ENCODE measurements around the gene PDE6A. TPM values are rescaled to one million over a fixed set of nuclear protein-coding genes. Genes with fewer than 3 reads are reported as not detected.

Gene PDE6A
- total and polyA plus RNA-seq, 9 of the 15 experiments (the other 6 are each of a cell fraction or from before 2014, with no cell fraction given), result 0.01 to 0.04 (median 0.01) TPM; not detected in 6

DNA sequence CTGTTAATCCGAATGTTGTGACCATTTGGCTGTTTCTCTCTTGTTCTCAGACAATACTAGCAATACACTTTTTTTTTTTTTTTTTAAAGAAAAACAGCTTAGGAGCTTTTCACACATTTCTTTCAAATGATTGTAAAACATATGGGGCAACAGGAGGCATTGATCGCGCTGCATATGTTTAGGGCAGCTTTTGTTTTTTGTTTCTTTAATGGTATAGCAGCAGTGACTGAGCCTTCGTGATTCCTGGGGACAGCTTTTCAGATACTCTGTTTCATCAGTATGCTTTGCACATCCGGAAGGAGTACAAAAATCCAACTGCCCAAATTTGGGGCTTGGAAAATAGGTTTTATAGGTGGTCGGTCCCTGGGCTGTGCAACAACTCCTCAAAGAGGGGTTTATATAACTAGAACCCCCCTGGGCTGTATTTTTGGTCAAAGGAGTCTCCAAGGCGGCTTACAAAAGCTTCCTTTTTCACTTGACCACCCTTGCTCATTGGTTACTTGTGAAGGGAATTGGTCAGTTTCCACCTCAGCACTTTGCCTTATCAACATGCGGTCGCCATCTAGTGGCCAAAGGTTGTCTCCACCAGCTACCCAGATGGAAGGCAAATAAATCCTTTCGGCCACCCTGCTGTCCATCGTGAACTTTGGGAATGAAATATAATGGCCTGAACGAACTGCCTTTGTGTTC, 91.8 kb downstream of the PDE6A start (continued):
- TF ChIP-seq BCOR (IDR thresholded peaks at IDR 0.05), result no peak
- no peak for TF ChIP-seq PHF8 (IDR thresholded peaks at IDR 0.05; ENCODE audit: borderline replicate concordance, low read length)
- TF ChIP-seq, protein P1, sequence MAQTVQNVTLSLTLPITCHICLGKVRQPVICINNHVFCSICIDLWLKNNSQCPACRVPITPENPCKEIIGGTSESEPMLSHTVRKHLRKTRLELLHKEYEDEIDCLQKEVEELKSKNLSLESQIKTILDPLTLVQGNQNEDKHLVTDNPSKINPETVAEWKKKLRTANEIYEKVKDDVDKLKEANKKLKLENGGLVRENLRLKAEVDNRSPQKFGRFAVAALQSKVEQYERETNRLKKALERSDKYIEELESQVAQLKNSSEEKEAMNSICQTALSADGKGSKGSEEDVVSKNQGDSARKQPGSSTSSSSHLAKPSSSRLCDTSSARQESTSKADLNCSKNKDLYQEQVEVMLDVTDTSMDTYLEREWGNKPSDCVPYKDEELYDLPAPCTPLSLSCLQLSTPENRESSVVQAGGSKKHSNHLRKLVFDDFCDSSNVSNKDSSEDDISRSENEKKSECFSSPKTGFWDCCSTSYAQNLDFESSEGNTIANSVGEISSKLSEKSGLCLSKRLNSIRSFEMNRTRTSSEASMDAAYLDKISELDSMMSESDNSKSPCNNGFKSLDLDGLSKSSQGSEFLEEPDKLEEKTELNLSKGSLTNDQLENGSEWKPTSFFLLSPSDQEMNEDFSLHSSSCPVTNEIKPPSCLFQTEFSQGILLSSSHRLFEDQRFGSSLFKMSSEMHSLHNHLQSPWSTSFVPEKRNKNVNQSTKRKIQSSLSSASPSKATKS (CRISPR knock-in tag; IDR thresholded peaks at IDR 0.05), result no peak
- no peak for TF ChIP-seq PHB (CRISPR knock-in tag; IDR thresholded peaks at IDR 0.05)
- TF ChIP-seq, protein P2, sequence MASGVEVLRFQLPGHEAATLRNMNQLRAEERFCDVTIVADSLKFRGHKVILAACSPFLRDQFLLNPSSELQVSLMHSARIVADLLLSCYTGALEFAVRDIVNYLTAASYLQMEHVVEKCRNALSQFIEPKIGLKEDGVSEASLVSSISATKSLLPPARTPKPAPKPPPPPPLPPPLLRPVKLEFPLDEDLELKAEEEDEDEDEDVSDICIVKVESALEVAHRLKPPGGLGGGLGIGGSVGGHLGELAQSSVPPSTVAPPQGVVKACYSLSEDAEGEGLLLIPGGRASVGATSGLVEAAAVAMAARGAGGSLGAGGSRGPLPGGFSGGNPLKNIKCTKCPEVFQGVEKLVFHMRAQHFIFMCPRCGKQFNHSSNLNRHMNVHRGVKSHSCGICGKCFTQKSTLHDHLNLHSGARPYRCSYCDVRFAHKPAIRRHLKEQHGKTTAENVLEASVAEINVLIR (CRISPR knock-in tag; IDR thresholded peaks at IDR 0.05), result no peak
- TF ChIP-seq GTF2F1 (IDR thresholded peaks at IDR 0.05; ENCODE audit: low read depth, low read length), result no peak
- TF ChIP-seq SREBF1 (IDR thresholded peaks at IDR 0.05; ENCODE audit: borderline replicate concordance, low read depth, low read length), result no peak
- TF ChIP-seq SRF (CRISPR knock-in tag; IDR thresholded peaks at IDR 0.05), result 0 out of 4 replicates have a peak, but pooled peaks of 1 of the 2 experiments have one; percentile 20
- TF ChIP-seq, protein P3, sequence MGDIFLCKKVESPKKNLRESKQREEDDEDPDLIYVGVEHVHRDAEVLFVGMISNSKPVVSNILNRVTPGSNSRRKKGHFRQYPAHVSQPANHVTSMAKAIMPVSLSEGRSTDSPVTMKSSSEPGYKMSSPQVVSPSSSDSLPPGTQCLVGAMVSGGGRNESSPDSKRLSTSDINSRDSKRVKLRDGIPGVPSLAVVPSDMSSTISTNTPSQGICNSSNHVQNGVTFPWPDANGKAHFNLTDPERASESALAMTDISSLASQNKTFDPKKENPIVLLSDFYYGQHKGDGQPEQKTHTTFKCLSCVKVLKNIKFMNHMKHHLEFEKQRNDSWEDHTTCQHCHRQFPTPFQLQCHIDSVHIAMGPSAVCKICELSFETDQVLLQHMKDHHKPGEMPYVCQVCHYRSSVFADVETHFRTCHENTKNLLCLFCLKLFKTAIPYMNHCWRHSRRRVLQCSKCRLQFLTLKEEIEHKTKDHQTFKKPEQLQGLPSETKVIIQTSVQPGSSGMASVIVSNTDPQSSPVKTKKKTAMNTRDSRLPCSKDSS (IDR thresholded peaks at IDR 0.05; ENCODE audit: low read depth, partially characterized antibody), result no peak
- 0 out of 2 replicates have a peak, but pooled peaks have one; percentile 39 for TF ChIP-seq NFE2 (IDR thresholded peaks at IDR 0.05; ENCODE audit: low read depth)
- TF ChIP-seq MAFG (tag; conservative IDR thresholded peaks at IDR 0.05), result peak; percentile 27; the same call in 1 of the 2 replicates
- TF ChIP-seq ZC3H8 (IDR thresholded peaks at IDR 0.05), result no peak
- peak; percentile 51 to 55; a peak in 2 of 4 replicates for TF ChIP-seq FOXK2 (conservative IDR thresholded peaks at IDR 0.05 in 1 of 2, IDR thresholded peaks at IDR 0.05 in 1 of 2; ENCODE audit: low read depth in 2 of 2)
- no peak for TF ChIP-seq FOSL1 (tag; conservative IDR thresholded peaks at IDR 0.05)
- no peak for TF ChIP-seq SREBF2 (CRISPR knock-in tag; IDR thresholded peaks at IDR 0.05)
- no peak for TF ChIP-seq ESRRB (CRISPR knock-in tag; IDR thresholded peaks at IDR 0.05; ENCODE audit: borderline replicate concordance)
- no peak for TF ChIP-seq KHSRP (IDR thresholded peaks at IDR 0.05)
- TF ChIP-seq KAT2B (IDR thresholded peaks at IDR 0.05; ENCODE audit: low read depth, low read length), result no peak
- TF ChIP-seq, protein P4, sequence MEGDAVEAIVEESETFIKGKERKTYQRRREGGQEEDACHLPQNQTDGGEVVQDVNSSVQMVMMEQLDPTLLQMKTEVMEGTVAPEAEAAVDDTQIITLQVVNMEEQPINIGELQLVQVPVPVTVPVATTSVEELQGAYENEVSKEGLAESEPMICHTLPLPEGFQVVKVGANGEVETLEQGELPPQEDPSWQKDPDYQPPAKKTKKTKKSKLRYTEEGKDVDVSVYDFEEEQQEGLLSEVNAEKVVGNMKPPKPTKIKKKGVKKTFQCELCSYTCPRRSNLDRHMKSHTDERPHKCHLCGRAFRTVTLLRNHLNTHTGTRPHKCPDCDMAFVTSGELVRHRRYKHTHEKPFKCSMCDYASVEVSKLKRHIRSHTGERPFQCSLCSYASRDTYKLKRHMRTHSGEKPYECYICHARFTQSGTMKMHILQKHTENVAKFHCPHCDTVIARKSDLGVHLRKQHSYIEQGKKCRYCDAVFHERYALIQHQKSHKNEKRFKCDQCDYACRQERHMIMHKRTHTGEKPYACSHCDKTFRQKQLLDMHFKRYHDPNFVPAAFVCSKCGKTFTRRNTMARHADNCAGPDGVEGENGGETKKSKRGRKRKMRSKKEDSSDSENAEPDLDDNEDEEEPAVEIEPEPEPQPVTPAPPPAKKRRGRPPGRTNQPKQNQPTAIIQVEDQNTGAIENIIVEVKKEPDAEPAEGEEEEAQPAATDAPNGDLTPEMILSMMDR (IDR thresholded peaks at IDR 0.05 in 2 of 3, conservative IDR thresholded peaks at IDR 0.05 in 1 of 3; ENCODE audit: insufficient read depth in 2 of 3, low read depth in 1 of 3, low read length in 3 of 3), result peak; percentile 81 to 94 (median 87)
- TF ChIP-seq CXXC5 (CRISPR knock-in tag; IDR thresholded peaks at IDR 0.05), result no peak
- TF ChIP-seq ZBTB8A (IDR thresholded peaks at IDR 0.05; ENCODE audit: partially characterized antibody), result no peak
- TF ChIP-seq TRIM28 (IDR thresholded peaks at IDR 0.05), result no peak
- TF ChIP-seq EWSR1 (IDR thresholded peaks at IDR 0.05; ENCODE audit: borderline replicate concordance, low read depth, partially characterized antibody), result no peak
